ENCODE measurements around the gene GABBR2.

DNA sequence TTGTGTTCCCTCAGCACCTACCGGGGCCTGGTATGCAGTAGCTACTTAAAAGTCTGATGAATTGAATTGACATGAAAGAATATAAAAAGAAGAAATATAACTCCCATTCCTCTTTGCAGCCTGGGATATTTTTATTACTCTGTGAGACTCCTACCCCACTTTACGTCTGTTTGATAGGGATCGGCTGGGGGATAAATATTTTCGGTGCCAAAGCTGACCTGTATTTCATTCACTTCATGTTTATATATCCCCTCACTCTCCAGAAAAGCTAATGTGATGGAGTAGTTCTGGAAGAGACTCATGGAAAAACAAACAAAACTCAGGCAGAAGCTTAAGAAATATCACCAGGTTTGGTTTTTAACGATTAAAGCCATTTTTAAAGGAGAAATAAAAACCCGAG, 345.1 kb downstream of the GABBR2 start:
- TF ChIP-seq, protein P1, sequence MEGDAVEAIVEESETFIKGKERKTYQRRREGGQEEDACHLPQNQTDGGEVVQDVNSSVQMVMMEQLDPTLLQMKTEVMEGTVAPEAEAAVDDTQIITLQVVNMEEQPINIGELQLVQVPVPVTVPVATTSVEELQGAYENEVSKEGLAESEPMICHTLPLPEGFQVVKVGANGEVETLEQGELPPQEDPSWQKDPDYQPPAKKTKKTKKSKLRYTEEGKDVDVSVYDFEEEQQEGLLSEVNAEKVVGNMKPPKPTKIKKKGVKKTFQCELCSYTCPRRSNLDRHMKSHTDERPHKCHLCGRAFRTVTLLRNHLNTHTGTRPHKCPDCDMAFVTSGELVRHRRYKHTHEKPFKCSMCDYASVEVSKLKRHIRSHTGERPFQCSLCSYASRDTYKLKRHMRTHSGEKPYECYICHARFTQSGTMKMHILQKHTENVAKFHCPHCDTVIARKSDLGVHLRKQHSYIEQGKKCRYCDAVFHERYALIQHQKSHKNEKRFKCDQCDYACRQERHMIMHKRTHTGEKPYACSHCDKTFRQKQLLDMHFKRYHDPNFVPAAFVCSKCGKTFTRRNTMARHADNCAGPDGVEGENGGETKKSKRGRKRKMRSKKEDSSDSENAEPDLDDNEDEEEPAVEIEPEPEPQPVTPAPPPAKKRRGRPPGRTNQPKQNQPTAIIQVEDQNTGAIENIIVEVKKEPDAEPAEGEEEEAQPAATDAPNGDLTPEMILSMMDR (conservative IDR thresholded peaks at IDR 0.05): no peak
- no peak for TF ChIP-seq ZFX (IDR thresholded peaks at IDR 0.05)
